HL-60/S4 (cell line): ENCODE results near the gene NEK3.
"Not testable (repeated sequence)": the region's sequence is repeated elsewhere in the genome, so short reads cannot be mapped to it uniquely, and the experiment has no call there.

Experiments
- in situ Hi-C: fragments of 300-500 bp; cut with MboI; formaldehyde crosslinking; loops from 2 replicates; pipeline ENCODE4 v1.14.3; 2022; ENCODE audit warnings: low sequenced_read_pairs

Gene NEK3

DNA sequence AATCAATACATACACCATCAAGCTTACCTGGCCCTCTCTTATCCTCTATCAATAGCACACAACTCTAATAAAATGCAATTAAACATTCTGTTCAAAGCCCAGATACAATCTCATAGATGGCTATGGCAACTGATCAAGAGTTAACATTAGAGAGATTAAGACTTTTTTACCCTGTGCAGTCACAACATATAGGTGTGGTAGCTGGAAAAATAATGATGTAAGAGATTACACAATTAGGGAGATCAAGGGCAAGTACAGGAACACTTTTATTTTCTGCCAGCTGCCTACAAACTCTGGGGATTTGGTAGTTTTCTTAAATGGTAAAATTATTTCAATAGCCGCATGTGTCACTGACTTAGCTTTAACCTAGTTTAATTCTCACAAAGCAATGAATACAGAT lies 12.3 kb upstream of the NEK3 start:
- in situ Hi-C loops: not testable (repeated sequence)

DNA sequence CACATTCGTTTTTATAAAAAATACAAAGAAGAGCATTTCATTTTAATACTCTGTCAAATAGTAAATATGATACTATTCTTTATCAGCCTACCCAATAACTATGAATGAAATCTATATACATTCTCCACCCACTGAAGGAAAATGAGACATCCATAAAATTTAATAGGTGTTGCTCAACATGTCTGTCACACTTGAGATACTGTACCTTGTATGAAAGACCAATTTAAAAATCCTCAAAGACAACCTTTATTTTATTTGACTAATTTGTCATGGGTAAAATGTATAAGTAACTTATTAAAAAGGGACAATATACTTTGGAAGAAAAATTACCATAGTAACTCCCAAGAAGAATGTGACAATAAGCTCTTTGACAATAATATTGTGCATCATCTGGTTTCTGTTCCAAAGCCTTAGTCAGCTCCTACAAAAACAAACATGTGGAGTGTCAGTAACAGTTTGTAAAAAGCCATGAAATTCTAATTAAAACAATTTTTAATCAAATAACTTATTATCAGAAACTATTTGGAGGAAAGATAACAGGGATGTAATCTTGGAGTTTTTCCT lies 11.5 kb upstream of the NEK3 start:
- in situ Hi-C loops: not testable (repeated sequence)

DNA sequence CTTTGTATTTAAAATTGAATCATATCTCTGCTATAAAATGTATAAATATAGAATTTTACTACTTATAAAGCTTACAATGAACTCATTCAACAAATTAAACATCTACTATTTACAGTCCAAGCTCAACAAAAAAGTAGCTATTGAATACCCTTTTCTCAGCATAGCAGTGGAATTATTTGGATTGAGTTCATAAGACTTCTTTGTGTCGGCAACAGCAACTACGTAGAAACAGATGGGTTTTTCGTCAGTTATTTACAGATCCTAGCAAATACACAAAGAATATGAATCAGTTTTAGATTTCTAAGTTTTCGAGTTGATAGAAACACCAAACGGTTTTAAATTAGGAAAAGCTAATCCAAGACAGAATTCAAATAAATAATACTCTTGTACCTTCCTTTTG lies 10.4 kb upstream of the NEK3 start:
- in situ Hi-C loops: no loop called here

DNA sequence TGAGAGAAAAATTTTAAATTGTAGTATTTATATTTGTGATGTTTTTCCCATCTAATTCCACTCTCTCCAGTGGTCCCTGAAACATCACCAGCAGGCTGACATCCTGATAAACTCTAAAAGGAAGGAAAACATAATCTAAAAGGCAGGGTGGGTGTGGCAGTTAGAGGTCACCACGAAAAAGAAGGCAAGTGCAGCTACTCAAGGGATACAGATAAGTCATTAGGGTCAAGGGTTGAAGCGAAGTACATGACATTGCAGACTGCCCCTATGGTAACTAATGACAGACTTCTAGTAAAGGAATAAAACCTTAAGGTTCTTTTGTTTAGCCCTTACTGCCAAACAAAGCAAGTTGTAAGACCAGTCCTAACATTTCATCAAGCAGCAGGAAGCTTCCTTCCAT lies 6.0 kb upstream of the NEK3 start:
- in situ Hi-C loops: no loop called here

DNA sequence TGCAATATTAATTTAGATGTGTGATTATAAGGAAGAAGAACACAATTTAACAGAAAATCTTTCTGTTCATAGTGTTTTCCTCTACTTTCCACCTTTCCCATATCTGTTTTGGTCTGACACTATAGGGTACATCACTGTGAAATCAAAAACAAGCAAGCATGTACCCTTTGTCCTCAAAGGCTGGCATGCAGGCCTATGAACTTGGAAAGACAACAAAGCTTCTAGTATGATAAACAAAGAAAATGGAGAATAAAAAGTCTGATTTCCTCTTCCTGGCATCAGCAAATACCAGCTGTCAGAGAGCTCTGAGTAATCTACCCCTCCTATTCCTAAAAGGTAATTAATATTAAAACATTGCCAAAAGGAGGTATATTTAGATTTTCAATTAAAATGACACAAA lies 5.6 kb upstream of the NEK3 start:
- in situ Hi-C loops: no loop called here

DNA sequence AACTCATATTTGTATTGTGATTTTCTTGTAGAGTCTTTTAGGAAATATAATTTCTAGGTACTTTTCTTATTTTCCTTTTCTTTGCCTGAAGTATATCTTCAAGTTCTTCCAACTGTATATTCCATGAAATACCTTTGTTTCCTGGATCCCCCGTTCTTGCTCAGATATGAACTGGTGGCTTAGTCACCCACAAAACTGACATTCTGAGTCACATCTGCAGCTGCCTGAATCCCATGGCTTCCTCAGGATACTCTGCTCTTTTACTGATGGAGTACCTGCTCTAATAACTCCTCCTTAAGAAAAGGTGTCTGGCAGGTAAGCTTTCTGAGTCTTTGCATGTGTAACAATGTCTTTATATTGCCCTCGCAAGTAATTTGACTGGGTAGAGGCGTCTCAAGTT lies 4.5 kb upstream of the NEK3 start:
- in situ Hi-C loops: not testable (repeated sequence)

DNA sequence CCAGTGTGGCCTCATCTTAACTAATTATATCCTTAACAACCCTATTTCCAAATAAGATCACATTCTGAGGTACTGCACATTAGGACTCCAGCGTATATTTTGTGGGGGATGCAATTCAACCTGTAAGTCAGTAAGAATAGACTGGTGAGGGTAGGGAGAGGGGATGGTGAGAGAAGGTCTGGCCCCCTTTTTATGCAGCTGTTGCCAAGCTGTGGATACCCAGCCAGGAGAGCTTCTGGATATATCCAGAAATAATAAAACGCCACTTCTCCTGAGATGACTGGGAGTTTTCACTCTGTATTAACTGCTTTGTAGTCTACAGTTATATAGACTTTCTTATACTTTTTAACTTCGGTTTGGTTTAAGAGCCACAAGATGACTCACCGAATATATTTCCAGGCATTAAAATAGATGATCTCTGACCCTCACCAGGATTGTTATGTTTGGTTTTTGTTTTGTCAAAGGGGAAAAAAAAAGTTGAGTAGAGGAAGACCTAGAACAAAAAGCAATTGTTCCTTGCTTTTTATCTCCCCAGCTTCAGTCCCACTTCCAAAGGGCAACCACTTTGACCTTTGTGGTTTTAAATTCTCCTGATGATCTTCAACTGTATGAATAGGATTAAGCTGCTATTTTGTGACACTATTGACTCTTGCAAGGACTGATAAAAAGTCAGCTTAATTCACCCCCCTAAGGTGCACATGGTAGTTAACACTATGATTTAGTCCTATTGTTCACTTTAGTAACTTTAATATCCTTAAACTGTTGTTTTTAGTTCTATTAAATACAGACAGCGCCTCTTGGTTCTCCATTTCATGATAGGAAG lies 3.1 kb upstream of the NEK3 start:
- in situ Hi-C loops: no loop called here

DNA sequence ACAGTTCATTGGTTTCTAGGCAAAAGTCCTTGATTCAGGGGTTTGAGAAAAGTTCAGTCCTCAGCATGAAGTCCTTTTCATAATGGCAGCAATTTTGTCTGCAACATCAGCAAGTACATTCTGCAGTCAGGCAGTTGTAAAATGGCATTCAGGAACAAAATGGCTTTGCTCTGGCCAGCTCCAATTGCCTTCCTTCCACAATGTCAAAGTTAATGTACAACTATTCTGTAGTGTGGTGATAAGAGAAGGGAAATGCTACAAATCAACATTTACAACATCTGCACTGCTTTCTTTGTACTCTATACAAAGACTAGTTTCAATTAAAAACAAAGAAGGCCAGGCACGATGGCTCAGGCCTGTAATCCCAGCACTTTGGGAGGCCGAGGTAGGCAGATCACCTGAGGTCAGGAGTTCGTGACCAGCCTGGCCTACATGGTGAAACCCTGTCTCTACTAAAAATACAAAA lies 1.8 kb upstream of the NEK3 start:
- in situ Hi-C loops: no loop called here

DNA sequence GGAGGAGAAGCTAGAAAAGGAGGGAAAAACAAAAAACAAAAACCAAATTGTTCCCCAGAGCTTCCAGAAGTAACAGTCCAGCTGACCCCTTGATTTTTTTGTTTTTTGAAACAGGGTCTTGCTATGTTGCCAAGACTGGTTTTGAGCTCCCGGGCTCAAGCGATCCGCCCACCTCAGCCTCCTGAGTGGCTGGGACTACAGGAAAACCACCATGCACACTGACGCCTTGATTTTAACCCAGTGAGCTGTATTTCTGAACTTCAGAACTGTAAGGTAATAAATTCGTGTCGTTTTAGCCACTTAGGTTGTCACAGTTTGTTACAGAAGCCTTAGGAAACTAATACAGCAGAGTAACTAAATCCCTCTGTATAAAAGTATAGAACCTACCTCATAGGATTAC lies 1.1 kb upstream of the NEK3 start:
- in situ Hi-C loops: no loop called here

DNA sequence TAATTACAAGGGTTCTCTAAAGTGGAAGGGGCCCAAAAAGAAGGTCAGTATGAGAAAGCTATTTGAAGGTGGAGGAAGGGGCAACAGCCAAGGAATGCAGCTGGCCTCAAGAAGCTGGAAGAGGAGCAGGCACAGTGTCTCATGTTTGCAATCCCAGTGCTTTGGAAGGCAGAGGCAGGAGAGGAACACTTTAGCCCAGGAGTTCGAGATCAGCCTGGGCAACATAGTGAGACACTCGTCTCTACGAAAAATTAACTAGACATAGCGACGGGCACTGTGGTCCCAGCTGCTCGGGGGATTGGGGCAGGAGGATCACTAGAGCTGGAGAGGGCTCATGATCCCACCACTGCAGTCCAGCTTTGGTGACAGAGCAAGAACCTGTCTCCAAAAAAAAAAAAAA lies 656 bp upstream of the NEK3 start:
- in situ Hi-C loops: no loop called here

DNA sequence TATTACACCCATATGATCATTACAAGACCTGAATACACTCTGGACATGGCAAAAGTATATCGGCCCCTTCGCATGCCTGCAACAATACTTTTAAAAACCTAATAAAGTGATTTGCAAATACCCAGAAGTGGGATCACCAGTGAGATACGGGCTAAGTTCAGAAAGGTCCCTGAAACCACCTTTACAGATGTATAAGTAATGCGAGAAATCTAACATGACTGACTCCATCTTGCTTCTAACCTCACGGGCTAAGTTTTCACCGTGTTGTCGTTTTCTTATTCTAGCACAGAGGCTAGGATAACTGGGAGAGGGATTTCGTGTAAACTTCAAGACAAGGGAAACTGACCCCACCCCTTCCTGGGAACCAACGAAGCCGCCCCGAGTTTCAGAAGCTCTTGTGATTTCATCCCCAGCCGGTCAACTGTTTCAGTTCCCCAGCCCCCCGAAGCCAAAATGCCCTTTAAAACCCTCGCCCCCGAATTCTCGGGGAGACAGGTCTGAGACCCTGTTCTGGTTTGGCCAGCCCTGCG lies 703 bp downstream of the NEK3 start:
- in situ Hi-C loops: no loop called here

DNA sequence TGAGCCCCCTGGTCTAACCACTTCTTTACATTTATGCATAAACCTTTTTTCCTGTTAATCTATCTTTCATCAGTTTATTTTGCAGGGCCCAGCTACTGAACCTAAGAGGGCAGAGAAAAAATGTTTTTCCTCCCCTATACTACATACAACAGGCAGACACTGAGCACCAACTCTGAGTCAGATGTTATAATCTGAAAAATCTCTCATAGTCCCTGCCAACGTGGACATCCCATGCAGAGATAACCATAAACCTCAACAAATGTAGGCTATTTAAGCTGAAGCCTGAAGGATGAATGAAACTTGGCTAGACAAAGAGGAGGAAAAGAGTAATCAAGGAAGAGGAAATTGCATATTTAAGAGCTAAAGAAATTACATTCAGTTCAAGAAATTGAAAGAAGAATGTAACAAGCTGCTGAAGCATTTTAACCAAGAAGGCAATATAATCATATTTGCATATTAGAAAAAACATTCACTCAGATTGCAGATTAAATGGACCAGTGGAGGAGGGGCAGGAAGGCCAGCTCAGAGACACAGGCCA lies 2.6 kb downstream of the NEK3 start:
- in situ Hi-C loops: no loop called here

DNA sequence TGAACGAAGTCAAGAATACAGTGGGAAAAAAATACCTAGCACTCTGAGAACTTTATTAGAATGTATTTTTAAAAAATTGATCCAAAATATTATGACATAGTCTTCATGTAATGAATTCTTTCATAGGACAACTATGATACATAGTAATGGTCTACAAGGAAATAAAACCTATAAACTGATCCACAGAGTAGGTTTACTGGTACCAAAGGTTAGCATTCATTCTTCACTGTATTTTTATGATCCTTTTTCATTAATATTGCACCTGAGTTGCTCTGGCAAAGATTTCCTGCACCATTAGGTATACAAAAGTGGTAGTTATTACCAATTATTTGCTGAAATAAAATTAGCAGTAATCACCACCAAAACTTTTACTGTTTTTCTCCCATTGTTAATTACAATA lies 4.2 kb downstream of the NEK3 start:
- in situ Hi-C loops: no loop called here

DNA sequence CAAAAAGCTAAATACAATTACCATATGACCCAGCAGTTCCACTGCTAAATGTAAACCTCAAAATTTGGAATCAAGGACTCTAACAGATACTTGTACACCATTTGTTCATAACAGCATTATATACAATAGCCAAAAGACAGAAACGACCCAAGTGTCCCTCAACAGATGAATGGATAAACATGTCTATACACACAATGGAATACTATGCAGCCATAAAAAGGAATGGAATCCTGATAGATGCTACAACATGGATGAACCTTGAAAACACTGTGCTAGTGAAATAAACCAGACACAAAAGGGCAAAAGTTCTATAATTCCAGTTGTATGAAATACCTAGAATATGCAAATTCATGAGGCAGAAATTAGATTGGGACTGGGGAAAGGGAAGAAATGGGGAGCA lies 12.2 kb downstream of the NEK3 start:
- in situ Hi-C loops: no loop called here

DNA sequence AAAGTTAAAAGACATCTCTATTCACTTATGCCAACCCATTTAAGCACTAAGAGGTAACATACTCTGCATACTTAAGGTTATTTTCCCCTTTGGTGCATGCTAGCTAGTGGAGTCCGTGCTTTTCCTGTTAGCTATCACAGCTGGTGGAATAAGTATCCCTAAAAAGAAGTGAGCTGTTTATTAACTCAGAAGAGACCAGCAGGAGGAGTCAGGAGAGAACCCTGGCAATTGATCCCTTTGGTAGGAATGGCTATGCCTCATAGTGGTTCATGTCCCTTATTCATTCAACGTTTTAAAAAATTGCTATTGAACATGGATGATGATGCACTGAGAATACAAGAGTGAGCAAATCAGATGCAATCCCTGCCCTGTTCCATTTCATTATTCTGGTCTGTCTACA lies 18.1 kb downstream of the NEK3 start:
- in situ Hi-C loops: no loop called here

DNA sequence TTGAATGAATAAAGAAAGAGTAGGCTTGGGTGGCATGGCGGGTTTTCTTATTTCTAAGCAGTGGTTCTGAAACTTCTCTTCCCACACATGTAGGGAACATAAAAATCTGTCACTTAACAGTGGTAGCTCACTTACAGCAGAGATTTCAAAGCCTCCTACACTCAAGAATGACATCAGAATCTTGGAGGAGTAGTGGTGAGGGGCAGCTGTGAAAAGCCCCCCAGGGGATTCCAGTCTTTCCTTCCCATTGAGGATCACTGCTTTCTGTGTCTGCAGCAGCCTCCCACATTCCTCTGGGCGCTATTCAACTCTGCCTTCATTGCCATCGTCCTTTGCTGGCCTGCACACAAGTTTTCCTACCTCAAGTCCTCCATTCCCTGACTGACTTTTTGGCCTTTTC lies 21.9 kb downstream of the NEK3 start:
- in situ Hi-C loops: no loop called here

DNA sequence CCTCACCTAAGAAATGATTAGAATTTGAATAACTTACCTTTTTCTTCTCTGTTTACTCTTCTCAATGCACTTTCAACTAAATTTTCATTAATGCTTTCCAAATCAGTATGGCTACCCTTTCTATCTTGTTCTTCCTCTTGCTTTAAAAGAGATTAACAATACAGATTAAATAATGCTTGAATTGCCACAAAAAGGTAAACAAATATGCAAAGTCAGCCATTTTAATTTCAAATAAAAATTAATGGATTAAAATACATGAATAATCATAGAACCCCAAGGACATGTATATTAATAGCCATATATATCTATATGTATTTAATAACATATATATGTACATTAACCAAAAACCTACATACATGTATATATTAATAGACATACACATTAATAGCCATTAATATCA lies 22.6 kb downstream of the NEK3 start:
- in situ Hi-C loops: no loop called here

DNA sequence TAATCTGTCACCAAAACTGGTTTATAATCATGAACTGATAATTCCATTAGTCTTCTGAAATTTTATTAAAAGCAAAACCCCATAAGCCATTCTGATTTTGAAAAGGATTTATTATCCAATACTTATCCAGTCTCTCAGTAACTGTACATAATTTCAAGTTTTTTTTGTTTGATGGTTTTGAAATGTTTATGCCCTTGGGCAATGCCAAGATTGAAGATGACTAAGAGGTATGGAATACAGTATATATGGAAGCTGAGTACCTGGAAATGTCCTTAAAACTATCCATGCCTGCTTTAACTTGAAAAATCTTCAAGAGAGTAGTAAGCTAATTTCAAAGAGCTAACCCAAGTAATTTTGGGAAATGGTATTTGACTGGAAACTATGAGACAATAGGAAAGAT lies 28.8 kb downstream of the NEK3 start:
- in situ Hi-C loops: no loop called here

DNA sequence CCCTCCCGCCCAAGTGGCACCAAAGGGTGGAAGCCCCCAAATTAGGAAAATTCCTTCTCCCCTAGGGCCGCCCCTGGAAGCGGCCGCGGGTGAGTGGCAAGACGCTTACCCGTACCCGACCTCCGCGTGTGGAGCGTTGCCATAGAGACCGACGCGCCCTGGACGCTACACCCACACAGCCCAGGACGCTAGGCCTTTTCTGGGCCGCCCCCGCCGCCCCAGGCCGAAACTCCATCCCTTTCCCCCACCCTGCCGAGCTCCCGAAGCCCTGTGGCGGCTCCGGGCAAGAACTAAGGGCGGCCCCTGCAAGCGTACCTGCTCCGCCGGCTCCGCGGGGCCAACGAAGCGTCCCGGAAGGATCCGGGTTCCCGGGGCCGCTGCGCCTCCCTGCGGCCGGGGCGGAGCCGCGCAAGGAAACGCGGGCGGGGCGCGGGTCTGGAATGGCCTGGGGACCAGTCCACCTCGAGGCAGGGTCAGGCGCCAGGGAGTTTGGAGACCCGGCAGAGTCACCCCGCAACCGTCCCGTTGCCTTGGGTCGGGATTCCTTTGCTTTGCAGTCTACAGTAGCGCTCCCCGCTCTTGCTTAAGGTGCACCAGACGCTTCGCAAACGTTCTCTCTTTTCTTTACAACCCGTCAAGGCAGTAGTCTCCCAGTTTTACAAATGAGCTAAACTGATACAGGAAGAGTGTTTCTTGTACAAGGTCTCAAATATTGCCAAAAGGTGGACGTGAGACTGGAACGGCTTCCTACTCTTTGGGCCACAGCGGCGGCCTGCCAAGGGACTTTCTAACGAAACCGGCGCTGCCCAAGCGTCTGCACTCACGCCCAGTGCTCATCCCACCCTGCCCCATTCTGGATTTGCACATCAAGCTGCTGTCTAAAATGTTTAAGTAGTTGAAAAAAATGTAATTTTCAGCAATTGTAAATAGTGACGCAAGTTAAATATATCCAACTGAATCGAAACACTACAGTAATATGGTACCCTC lies 30.4 kb downstream of the NEK3 start, which contains the start of gene NEK5:
TSS of gene NEK5 (minus strand) at position 360 of the 987 bp plus-strand sequence. CDS start 1,591 bp downstream, outside the sequence.
- in situ Hi-C loops: loop anchor here (10.0 kb wide), 1 partner anchor 124 kb away; no protein-coding TSS in a partner anchor

DNA sequence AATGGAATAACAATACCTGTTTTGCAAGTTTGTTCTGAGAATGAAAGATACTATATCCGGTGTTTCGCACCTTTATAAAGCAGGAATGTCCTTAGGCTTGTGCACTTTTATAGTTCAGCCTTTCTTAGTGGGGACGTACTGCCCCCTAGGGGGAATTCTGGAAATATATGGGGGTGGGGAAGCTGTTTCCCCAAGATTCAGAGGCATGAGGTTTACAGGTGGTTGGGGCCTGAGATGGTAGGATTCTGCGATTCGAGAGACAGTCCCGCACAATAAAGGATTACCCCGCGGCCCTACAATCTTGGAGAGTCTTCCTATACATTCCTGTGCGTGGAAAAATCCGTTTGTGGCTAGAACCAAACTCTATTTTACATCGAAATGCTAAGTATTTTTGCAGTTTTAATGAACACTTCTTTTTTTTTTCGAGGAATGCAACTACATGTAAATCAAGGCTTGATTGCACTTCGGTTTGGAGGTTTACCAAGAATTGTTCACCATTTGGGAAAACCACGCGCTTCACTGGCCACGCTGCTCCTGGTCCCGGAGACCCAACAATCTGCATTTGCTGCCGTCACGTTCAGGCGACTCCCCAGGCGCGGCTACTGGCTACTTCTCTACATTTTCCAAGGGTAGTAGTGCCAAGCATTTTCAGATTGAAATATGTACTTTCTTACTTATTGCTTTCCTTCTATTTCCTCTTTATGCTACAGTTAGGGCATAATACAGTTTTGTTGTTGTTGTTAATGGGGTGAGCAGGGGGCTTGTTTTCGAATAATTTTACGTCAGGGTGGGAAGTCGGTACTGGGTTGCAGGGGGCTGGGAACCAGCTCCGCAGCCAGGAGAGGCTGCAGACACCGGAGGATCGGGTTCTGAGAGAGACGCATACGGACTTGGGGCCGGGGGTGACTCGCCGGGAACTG lies 31.4 kb downstream of the NEK3 start:
- in situ Hi-C loops: loop anchor here (10.0 kb wide), 1 partner anchor 123 kb away; no protein-coding TSS in a partner anchor
